Heart left ventricle (tissue), 13 donors: Measurements from ENCODE around the gene VCP.

Experiments
- POLR2A ChIP-seq, 2 donors: fragments of 450-650 bp; IDR thresholded peaks; one replicate each; pipeline ENCODE4 v1.6.1; 2017; ENCODE audit warnings: antibody characterized with exemption in 2 of 2, mild to moderate bottlenecking in 2 of 2, moderate library complexity in 2 of 2
- TF ChIP-seq, protein P1 (sequence below), 12 donors: fragments of 200-600 bp; sonication (generic) in 4 of 12; IDR thresholded peaks; one replicate each; pipeline versions ENCODE4 v1.5.0 to v1.8.0; 2018 to 2022; ENCODE audit warnings: antibody characterized with exemption in 12 of 12, mild to moderate bottlenecking in 5 of 12
- donor health status: ischemic (EF 13 %, LVEDD 7.1; RV severe dilation, severe dysfunction).
- donor health status: DM: no; HTN: yes; CAD: no.
- donor health status: DM: no; HTN: no; CAD: no.
- donor health status: ischemic (EF 25% LVEDD 6.9; RV normal size, moderate dysfunction).
- donor health status: ischemic (EF 25% LVEDD 5.7; RV mildly dilated, moderate dysfunction).
- donor health status: ischemic (EF 35%, LVEDD 5.7; RV mildly dilated, moderate dysfunction).
- donor health status: nonischemic (EF 11% LVEDD 7.7; RV severe dilation, severe dysfunction).
- donor health status: DM: yes; HTN: yes; CAD: no.
- donor health status: PGD.
- donor health status: ischemic (EF 29% LVEDD 5.4; RV normal size, mild dysfunction).
- donor health status: nonischemic (EF 23%, LVEDD 6.1; RV moderate dilation, normal function).

- TF ChIP-seq, protein P1, sequence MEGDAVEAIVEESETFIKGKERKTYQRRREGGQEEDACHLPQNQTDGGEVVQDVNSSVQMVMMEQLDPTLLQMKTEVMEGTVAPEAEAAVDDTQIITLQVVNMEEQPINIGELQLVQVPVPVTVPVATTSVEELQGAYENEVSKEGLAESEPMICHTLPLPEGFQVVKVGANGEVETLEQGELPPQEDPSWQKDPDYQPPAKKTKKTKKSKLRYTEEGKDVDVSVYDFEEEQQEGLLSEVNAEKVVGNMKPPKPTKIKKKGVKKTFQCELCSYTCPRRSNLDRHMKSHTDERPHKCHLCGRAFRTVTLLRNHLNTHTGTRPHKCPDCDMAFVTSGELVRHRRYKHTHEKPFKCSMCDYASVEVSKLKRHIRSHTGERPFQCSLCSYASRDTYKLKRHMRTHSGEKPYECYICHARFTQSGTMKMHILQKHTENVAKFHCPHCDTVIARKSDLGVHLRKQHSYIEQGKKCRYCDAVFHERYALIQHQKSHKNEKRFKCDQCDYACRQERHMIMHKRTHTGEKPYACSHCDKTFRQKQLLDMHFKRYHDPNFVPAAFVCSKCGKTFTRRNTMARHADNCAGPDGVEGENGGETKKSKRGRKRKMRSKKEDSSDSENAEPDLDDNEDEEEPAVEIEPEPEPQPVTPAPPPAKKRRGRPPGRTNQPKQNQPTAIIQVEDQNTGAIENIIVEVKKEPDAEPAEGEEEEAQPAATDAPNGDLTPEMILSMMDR (IDR thresholded peaks at IDR 0.05) = no peak
- no peak for TF ChIP-seq POLR2A (IDR thresholded peaks at IDR 0.05)
Measured at GRCh38 chr9:35078066-35078465, 5.6 kb upstream of the VCP start.
